H9 (cell line): Measurements from ENCODE around the gene SGTA. TPM values are rescaled to one million over a fixed set of nuclear protein-coding genes. Genes with fewer than 3 reads are reported as not detected.

Experiments used
- DNase-seq: peaks from one replicate; pipeline ENCODE4 v3.0.0-alpha.2; 2017
- H2AFZ ChIP-seq: one replicate; pipeline ENCODE4 v1.6.1; 2013; ENCODE audit warnings: mild to moderate bottlenecking, low read length, control low read depth, moderate library complexity
- H2AK5ac ChIP-seq: 2 replicates; pipeline ENCODE4 v1.6.1; 2013; ENCODE audit warnings: low read length, control low read depth, mixed read lengths; ENCODE audit not compliant: insufficient read length
- H2BK120ac ChIP-seq: one replicate; pipeline ENCODE4 v1.6.1; 2013; ENCODE audit warnings: low read depth, mild to moderate bottlenecking, low read length, control low read depth, inconsistent platforms; ENCODE audit not compliant: poor library complexity, severe bottlenecking
- H2BK12ac ChIP-seq: 2 replicates; pipeline ENCODE4 v1.6.1; 2013; ENCODE audit warnings: low read length, control low read depth, mixed read lengths, low read depth; ENCODE audit not compliant: insufficient read length
- H2BK15ac ChIP-seq: 2 replicates; pipeline ENCODE4 v1.6.1; 2013; ENCODE audit warnings: low read depth, low read length, control low read depth
- H2BK20ac ChIP-seq: one replicate; pipeline ENCODE4 v1.6.1; 2013; ENCODE audit warnings: low read depth, mild to moderate bottlenecking, low read length, control low read depth, inconsistent platforms; ENCODE audit not compliant: poor library complexity, severe bottlenecking
- H2BK5ac ChIP-seq: 2 replicates; pipeline ENCODE4 v1.6.1; 2013; ENCODE audit warnings: low read length, control low read depth, mixed read lengths; ENCODE audit not compliant: insufficient read length
- H3K14ac ChIP-seq: 2 replicates; pipeline ENCODE4 v1.6.1; 2013; ENCODE audit warnings: low read length, control low read depth; ENCODE audit not compliant: insufficient read depth
- H3K18ac ChIP-seq: 2 replicates; pipeline ENCODE4 v1.6.1; 2013; ENCODE audit warnings: low read depth, mild to moderate bottlenecking, mixed read lengths, low read length, control low read depth; ENCODE audit not compliant: insufficient read length
- H3K23ac ChIP-seq: 2 replicates; pipeline ENCODE4 v1.6.1; 2013; ENCODE audit warnings: low read length, control low read depth, mixed read lengths, low read depth; ENCODE audit not compliant: insufficient read length
- H3K23me2 ChIP-seq: 2 replicates; pipeline ENCODE4 v1.6.1; 2013; ENCODE audit warnings: low read depth, mild to moderate bottlenecking, mixed read lengths, low read length, control low read depth; ENCODE audit not compliant: insufficient read length, poor library complexity, severe bottlenecking
- H3K27ac ChIP-seq: 2 replicates; pipeline ENCODE4 v1.5.1; 2013; ENCODE audit warnings: low read length, control low read depth, mixed read lengths, low read depth; ENCODE audit not compliant: insufficient read length
- H3K27me3 ChIP-seq: 2 replicates; pipeline ENCODE4 v1.6.1; 2013; ENCODE audit warnings: low read length, control low read depth, inconsistent platforms; ENCODE audit not compliant: insufficient read depth
- H3K4ac ChIP-seq: 2 replicates; pipeline ENCODE4 v1.6.1; 2013; ENCODE audit warnings: low read depth, mild to moderate bottlenecking, control low read depth, inconsistent platforms, low read length, moderate library complexity
- H3K4me1 ChIP-seq: 2 replicates; pipeline ENCODE4 v1.6.1; 2013; ENCODE audit warnings: low read length, control low read depth, inconsistent platforms; ENCODE audit not compliant: insufficient read depth
- H3K4me2 ChIP-seq: 2 replicates; pipeline ENCODE4 v1.6.1; 2013; ENCODE audit warnings: low read length, control low read depth, mixed read lengths; ENCODE audit not compliant: insufficient read length, insufficient read depth
- H3K56ac ChIP-seq: 2 replicates; pipeline ENCODE4 v1.6.1; 2013; ENCODE audit warnings: low read depth, mild to moderate bottlenecking, mixed read lengths, low read length, control low read depth; ENCODE audit not compliant: insufficient read length
- H3K79me1 ChIP-seq: 2 replicates; pipeline ENCODE4 v1.6.1; 2013; ENCODE audit warnings: low read depth, mild to moderate bottlenecking, moderate library complexity, low read length, control low read depth, inconsistent platforms; ENCODE audit not compliant: insufficient read depth, poor library complexity, severe bottlenecking
- H3K79me2 ChIP-seq: 2 replicates; pipeline ENCODE4 v1.6.1; 2013; ENCODE audit warnings: low read length, control low read depth, inconsistent platforms; ENCODE audit not compliant: insufficient read depth
- H3K9ac ChIP-seq: 2 replicates; pipeline ENCODE4 v1.6.1; 2013; ENCODE audit warnings: low read length, control low read depth, mixed read lengths; ENCODE audit not compliant: insufficient read length; ENCODE audit errors: extremely low read depth
- H3K9me3 ChIP-seq: one replicate; pipeline ENCODE4 v1.6.1; 2013; ENCODE audit warnings: low read depth, low read length, inconsistent platforms; ENCODE audit not compliant: control insufficient read depth
- H3T11ph ChIP-seq: one replicate; pipeline ENCODE4 v1.6.1; 2013; ENCODE audit warnings: mild to moderate bottlenecking, low read length, control low read depth, inconsistent platforms
- H4K20me1 ChIP-seq: one replicate; pipeline ENCODE4 v1.6.1; 2013; ENCODE audit not compliant: control insufficient read depth, insufficient read length, insufficient read depth
- H4K5ac ChIP-seq: 2 replicates; pipeline ENCODE4 v1.6.1; 2013; ENCODE audit warnings: low read depth, mild to moderate bottlenecking, mixed read lengths, low read length, control low read depth; ENCODE audit not compliant: insufficient read length
- H4K8ac ChIP-seq: replicated peaks from 2 replicates; pipeline ENCODE4 v1.6.1; 2013; ENCODE audit warnings: low read length, control low read depth, mixed read lengths, low read depth; ENCODE audit not compliant: insufficient read length
- H4K91ac ChIP-seq: 2 replicates; pipeline ENCODE4 v1.6.1; 2013; ENCODE audit warnings: low read depth, mild to moderate bottlenecking, moderate library complexity, mixed read lengths, low read length, control low read depth; ENCODE audit not compliant: insufficient read length
- H3K27ac Mint-ChIP-seq, 3 experiments: 2 replicates in 2 of 3; 3 replicates in 1 of 3; pipeline ENCODE4 v1.8.0; 2020 to 2021; ENCODE audit warnings: mixed read lengths in 3 of 3, mild to moderate bottlenecking in 1 of 3, moderate library complexity in 1 of 3
- H3K27me3 Mint-ChIP-seq: 2 replicates; pipeline ENCODE4 v1.8.0; 2021; ENCODE audit warnings: low read depth, mild to moderate bottlenecking, moderate library complexity, mixed read lengths
- H3K36me3 Mint-ChIP-seq, 3 experiments: 2 replicates in 2 of 3; 3 replicates in 1 of 3; pipeline ENCODE4 v1.8.0; 2020 to 2021; ENCODE audit warnings: low read depth in 3 of 3, mixed read lengths in 3 of 3; ENCODE audit not compliant: insufficient read depth in 1 of 3
- H3K4me1 Mint-ChIP-seq, 2 experiments: 2 replicates each; pipeline ENCODE4 v1.8.0; 2020; ENCODE audit warnings: mixed read lengths in 2 of 2
- H3K4me3 Mint-ChIP-seq, 2 experiments: 2 replicates in 1 of 2; 3 replicates in 1 of 2; pipeline ENCODE4 v1.8.0; 2020 to 2021; ENCODE audit warnings: mild to moderate bottlenecking in 2 of 2, mixed read lengths in 2 of 2, moderate library complexity in 1 of 2
- H3K9me3 Mint-ChIP-seq, 2 experiments: 2 replicates in 1 of 2; 3 replicates in 1 of 2; pipeline ENCODE4 v1.8.0; 2020; ENCODE audit warnings: mild to moderate bottlenecking in 2 of 2, mixed read lengths in 2 of 2, moderate library complexity in 1 of 2
- CTCF ChIP-seq: fragments of 200-600 bp; sonication (generic); conservative IDR thresholded peaks from 3 replicates; pipeline ENCODE4 v1.8.0; 2021; ENCODE audit warnings: antibody characterized with exemption, mild to moderate bottlenecking
- WGBS: extraction: QIAGEN DNeasy Blood & Tissue Kit; methylation state at CpG from one replicate; pipeline ENCODE4 v1.1.7; 2013; ENCODE audit warnings: missing lambda C conversion rate, low lambda C conversion rate, mixed read lengths; ENCODE audit not compliant: insufficient read length; ENCODE audit errors: extremely low coverage; 5-methylcytosine and 5-hydroxymethylcytosine counted together
- total RNA-seq: library from RNA; stranded (reverse); gene quantifications from 2 replicates; pipeline ENCODE4 v1.2.1, GENCODE V29; 2021

SGTA gene
- total RNA-seq, 1 experiment from 2014 or later: 102 TPM

GRCh38 chr19:2815923-2816322, 32.9 kb upstream of the SGTA start:
- WGBS: no CpG with 5 or more reads among the region's 15 CpGs
- H3K27ac Mint-ChIP-seq: peak overlapping the region in 1 of 3 experiments; percentile 91; a peak in 3 of 7 replicates
- no peaks in the 10 kb centered on the region for H3K9me3 ChIP-seq

More at GRCh38 chr19:2815923-2816322, 32.9 kb upstream of the SGTA start:
- no peak for DNase-seq
- H2BK20ac ChIP-seq: no peak overlapping the region
- H2BK15ac ChIP-seq: no peak overlapping the region
- peaks cover 1% of the 10 kb centered on the region for H3K27me3 Mint-ChIP-seq
- H3K18ac ChIP-seq: no peak overlapping the region
- H3K4me2 ChIP-seq: no peak overlapping the region
- H3K27me3 ChIP-seq: no peaks in the 10 kb centered on the region
- no peak overlapping the region for H3T11ph ChIP-seq
- H3K9me3 Mint-ChIP-seq: peaks cover 0 to 2% of the 10 kb centered on the region in 2 experiments; a peak in 3 of 5 replicates
- H4K5ac ChIP-seq: no peak overlapping the region
- no peaks in the 10 kb centered on the region for H3K23me2 ChIP-seq
- H3K36me3 Mint-ChIP-seq: peaks cover 4 to 27% (median 9%) of the 10 kb centered on the region in 3 experiments; a peak in 6 of 7 replicates
- no peaks in the 10 kb centered on the region for H3K79me1 ChIP-seq
- H3K4me3 Mint-ChIP-seq: no peak overlapping the region
- H3K4me1 Mint-ChIP-seq: peaks cover 3% of the 10 kb centered on the region in 2 experiments; a peak in 1 of 4 replicates
- no peak overlapping the region for H2BK12ac ChIP-seq
- no peak overlapping the region for H2BK120ac ChIP-seq
- no peak overlapping the region for H3K4ac ChIP-seq
- H4K91ac ChIP-seq: no peak overlapping the region
- no peaks in the 10 kb centered on the region for H3K79me2 ChIP-seq
- no peaks in the 10 kb centered on the region for H3K4me1 ChIP-seq
- no peak overlapping the region for H4K8ac ChIP-seq
- no peak overlapping the region for H2AFZ ChIP-seq
- no peak overlapping the region for H2AK5ac ChIP-seq
- no peak overlapping the region for H3K14ac ChIP-seq
- H2BK5ac ChIP-seq: no peak overlapping the region
- H4K20me1 ChIP-seq: peaks cover 2% of the 10 kb centered on the region
- no peak overlapping the region for H3K27ac ChIP-seq
- H3K9ac ChIP-seq: no peak overlapping the region
- H3K56ac ChIP-seq: no peak overlapping the region
- no peak overlapping the region for H3K23ac ChIP-seq
- TF ChIP-seq CTCF: no peak
